ENCODE data around the gene SYDE2. TPM values are rescaled to one million over a fixed set of nuclear protein-coding genes. Genes with fewer than 3 reads are reported as not detected.
"Not testable (repeated sequence)": the region's sequence is repeated elsewhere in the genome, so short reads cannot be mapped to it uniquely, and the experiment has no call there.

SYDE2 gene, protein sequence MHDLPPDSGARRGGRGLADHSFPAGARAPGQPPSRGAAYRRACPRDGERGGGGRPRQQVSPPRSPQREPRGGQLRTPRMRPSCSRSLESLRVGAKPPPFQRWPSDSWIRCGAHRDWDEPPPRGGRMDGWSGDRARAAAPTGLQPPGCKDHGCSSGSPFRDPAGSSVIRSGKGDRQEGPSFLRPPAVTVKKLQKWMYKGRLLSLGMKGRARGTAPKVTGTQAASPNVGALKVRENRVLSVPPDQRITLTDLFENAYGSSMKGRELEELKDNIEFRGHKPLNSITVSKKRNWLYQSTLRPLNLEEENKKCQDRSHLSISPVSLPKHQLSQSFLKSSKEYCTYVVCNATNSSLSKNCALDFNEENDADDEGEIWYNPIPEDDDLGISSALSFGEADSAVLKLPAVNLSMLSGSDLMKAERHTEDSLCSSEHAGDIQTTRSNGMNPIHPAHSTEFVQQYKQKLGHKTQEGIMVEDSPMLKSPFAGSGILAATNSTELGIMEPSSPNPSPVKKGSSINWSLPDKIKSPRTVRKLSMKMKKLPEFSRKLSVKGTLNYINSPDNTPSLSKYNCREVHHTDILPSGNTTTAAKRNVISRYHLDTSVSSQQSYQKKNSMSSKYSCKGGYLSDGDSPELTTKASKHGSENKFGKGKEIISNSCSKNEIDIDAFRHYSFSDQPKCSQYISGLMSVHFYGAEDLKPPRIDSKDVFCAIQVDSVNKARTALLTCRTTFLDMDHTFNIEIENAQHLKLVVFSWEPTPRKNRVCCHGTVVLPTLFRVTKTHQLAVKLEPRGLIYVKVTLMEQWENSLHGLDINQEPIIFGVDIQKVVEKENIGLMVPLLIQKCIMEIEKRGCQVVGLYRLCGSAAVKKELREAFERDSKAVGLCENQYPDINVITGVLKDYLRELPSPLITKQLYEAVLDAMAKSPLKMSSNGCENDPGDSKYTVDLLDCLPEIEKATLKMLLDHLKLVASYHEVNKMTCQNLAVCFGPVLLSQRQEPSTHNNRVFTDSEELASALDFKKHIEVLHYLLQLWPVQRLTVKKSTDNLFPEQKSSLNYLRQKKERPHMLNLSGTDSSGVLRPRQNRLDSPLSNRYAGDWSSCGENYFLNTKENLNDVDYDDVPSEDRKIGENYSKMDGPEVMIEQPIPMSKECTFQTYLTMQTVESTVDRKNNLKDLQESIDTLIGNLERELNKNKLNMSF
- 0.90 and 1.0 TPM in 2 replicates for total RNA-seq (2014; rRNA removed)
- polyA plus RNA-seq (2012) = 0.51 TPM

- peak; percentile 41 for DNase-seq (ENCODE audit: low read depth)
Observed at GRCh38 chr1:85200463-85201339, at the start of gene SYDE2. Gene SYDE2 (minus strand): TSS chr1:85201016. CDS start chr1:85200996, 20 bp downstream.

GRCh38 chr1:85249042-85249441 is 48.2 kb upstream of the SYDE2 start:
- not testable (repeated sequence) for DNase-seq (ENCODE audit: low read depth)

GRCh38 chr1:85245891-85246290 is 45.1 kb upstream of the SYDE2 start:
- no peak for DNase-seq (ENCODE audit: low read depth)

DNA sequence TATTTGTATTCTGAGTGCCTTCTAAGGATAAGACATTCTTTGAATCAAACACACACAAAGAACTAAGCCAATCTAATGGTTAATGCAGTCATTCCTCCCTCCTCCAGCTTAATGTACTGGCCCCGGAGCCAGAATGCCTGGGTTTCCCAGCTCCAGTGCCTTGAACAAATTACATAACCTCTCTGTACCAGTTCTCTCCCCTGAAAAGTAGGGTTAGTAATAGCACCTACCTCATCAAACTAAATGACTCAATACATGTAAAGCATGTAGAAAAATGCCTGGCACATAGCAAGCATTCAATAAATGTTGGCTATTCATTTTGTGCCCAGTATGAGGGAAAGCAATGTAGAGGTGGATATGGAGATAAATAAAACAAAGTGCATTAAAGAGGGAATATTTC is 44.6 kb upstream of the SYDE2 start:
- DNase-seq (ENCODE audit: low read depth) = no peak

GRCh38 chr1:85244271-85245061 is 43.6 kb upstream of the SYDE2 start:
- DNase-seq (ENCODE audit: low read depth) = peak; percentile 46

GRCh38 chr1:85243372-85243771 is 42.6 kb upstream of the SYDE2 start:
- no peak for DNase-seq (ENCODE audit: low read depth)

GRCh38 chr1:85240643-85241042 is 39.8 kb upstream of the SYDE2 start:
- no peak for DNase-seq (ENCODE audit: low read depth)

DNA sequence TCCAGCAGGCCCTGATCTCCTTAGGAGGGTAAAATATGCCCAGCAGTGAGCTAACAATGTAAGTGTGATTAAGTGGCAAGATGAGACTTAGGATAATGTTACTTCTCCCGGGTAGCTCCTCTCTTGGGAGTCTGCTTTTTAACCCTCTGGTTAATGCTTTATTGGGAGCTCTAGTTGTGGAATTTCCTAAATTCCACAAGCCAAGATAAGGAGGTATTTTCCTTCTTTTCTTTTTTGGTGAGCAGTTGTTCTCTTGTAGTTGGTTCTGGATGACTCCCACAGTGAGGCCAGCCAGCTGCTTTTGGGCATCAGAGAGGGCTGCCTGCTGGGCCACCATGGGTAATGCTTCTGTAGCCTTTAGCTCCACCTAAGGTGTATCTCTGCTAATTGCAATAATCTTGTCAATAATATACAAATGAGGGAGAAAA is 39.4 kb upstream of the SYDE2 start:
- DNase-seq (ENCODE audit: low read depth) = peak; percentile 84

DNA sequence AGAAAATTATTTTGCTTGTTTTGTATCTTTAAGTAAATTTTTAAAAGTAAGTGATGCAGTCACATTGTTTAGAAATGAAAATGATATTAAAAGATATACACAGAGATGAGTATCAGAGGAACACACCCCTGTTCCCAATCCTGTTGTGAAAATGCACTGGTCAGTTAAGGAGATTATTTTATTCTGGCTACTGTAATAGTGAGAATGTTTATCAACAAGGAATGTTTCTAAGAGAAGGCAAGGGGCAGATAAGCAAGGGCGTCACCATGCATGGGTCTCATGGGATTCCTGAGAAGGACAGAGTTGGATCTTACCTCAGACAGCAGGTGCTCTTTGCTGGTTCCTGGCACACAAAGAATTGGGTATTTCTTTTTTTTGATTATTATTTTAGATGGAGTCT is 36.8 kb upstream of the SYDE2 start:
- no peak for DNase-seq (ENCODE audit: low read depth)

DNA sequence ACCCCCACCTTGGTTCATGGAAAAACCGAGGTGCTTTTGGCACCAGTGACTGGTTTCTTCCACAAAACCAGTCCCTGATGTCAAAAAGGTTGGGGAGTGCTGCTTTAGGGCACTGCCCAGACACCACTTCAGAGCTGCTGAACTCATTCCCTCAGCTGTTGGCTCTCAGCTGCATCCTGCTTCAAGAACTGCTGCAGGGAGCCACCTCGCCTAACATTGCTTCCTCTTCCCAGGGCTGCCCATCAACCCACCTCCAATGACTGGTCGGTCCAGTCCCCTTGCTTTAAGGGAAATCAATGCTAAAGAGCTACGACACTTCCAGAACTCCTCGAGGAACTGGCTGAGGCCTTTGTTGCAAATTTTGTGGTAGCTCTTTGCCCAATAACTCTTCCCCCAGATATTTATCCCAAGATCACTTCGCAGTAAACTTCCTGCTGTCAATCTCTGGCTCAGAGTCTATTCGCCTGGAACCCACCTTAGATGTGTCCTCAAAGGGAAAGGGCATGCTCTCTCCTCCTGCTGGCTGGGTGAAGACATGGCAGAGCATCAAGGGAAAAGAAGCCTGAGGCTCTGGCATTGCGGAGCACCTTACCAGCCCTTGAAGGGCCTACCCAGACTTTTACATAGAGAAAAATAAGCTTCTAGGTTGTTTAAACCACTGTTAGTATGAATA is 29.6 kb upstream of the SYDE2 start:
- no peak for DNase-seq (ENCODE audit: low read depth)

DNA sequence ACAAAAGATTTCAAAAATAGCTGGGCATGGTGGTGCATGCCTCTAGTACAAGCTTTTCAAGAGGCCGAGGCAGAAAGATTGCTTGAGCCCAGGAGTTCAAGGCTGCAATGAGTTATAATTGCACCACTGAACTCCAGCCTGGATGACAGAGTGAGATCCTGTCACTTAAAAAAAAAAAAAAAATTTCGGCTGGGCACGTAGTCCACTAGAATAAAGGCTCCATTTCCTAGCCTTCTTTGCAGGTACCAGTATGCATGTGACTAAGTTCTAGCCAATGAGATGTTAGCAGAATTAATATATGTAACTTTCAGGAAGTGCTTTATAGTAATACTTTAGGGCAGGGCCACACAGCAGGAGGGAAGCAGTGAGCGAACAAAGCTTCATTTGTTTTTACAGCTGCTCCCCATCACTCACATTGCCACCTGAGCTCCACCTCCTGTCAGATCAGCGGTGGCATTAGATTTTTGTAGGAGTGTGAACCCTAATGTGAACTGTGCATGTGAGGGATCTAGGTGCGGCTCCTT is 28.8 kb upstream of the SYDE2 start:
- peak; percentile 21 for DNase-seq (ENCODE audit: low read depth)

- DNase-seq (ENCODE audit: low read depth) = no peak
Observed at GRCh38 chr1:85228972-85229371, 28.2 kb upstream of the SYDE2 start.

- no peak for DNase-seq (ENCODE audit: low read depth)
Observed at GRCh38 chr1:85225624-85226380, 25.0 kb upstream of the SYDE2 start.

- no peak for DNase-seq (ENCODE audit: low read depth)
Observed at GRCh38 chr1:85224734-85225623, 24.2 kb upstream of the SYDE2 start.

GRCh38 chr1:85224295-85224694 is 23.5 kb upstream of the SYDE2 start:
- DNase-seq (ENCODE audit: low read depth) = no peak

DNA sequence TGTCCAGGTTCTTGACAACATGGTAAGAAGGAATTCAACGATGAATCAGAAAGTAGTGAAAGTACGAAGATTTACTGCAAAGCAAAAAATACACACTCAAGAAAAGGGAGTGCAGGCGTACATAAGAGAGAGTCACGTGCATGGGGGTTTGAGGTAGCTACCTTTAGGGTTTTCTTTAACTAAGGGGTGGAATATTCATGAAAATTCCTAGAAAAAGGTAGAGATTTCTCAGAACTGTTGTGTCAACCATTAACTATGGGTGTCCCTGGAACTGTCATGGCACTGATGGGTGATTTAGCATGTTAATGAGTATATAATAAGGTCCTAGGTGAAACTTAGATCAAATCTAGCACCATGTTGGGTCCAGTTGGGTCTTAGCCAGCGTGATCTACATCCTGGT is 22.5 kb upstream of the SYDE2 start:
- no peak for DNase-seq (ENCODE audit: low read depth)

- no peak for DNase-seq (ENCODE audit: low read depth)
Observed at GRCh38 chr1:85220756-85221201, 20.0 kb upstream of the SYDE2 start.
